ENCODE data around the gene TMEM125.

The TMEM125 gene

GRCh38 chr1:43313771-43314170, 44.0 kb downstream of the TMEM125 start:
- no peak for DNase-seq

DNA sequence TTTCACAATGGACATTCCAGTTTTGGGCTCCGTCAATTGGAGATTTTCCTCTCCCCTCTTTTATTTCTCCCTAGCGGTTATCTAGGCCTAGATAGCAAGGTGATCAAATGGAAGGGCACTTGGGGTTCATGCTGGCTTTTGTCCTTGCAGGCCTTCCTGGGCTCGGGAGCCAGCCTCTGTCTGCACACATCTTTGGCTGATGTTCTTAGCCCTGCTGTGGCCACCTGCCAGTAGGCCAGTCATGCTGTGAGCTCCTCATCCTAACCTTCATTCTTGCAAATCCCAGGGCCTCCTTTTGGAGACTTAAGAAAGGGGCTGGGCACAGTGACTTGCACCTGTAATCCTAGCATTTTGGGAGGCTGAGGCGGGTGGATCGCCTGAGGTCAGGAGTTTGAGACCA, 44.5 kb downstream of the TMEM125 start:
- no peak for DNase-seq

DNA sequence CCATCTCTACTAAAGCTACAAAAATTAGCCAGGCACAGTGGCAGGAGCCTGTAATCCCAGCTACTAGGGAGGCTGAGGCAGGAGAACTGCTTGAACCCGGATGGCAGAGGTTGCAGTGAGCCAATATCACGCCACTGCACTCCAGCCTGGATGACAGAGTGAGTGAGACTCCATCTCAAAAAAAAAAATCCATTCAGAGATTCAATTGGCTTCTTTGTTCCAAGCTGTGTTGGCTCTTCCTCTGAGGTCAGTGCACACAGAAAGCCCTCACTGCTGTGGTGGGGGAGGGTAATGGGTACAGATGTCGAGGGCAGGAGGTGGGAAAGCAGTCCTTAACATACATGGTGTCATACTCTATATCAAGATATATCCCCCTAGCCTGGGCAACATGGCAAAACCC, 45.7 kb downstream of the TMEM125 start:
- no peak for DNase-seq

DNA sequence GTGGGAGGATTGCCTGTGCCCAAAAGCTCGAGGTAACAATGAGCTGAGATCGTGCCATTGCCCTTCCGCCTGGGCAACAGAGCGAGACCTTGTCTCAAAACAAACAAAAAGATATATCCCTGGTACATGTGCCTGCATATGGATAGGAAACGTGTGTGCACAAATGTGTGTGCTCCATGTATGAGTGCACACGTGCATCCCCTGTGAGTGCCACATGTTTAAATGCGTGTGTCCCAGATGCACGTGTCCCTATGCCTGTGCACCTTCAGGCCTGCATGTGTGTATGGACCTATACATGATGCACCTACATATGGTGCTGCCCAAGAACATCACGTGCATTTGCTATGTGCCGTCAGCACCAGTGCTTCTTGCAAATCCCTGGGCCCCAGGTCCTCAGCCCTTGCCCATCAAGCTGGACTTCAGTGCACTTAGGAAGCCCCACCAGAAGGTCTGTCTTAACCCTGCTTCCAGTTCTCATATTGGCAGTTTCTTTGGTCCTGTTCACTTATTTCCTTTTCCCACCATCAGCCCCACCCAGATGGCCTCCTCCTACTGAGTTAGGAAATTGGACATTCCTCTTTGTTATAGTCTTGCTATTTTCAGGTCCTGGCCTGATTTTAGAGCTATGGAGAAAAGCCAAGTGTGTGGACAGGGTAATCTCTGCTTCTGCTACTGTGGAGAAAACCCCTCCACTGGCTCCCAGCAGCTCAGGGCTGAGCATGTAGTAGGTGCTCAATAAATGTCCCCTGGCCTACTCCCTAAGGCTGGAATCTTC, 46.4 kb downstream of the TMEM125 start:
- no peak for DNase-seq

DNA sequence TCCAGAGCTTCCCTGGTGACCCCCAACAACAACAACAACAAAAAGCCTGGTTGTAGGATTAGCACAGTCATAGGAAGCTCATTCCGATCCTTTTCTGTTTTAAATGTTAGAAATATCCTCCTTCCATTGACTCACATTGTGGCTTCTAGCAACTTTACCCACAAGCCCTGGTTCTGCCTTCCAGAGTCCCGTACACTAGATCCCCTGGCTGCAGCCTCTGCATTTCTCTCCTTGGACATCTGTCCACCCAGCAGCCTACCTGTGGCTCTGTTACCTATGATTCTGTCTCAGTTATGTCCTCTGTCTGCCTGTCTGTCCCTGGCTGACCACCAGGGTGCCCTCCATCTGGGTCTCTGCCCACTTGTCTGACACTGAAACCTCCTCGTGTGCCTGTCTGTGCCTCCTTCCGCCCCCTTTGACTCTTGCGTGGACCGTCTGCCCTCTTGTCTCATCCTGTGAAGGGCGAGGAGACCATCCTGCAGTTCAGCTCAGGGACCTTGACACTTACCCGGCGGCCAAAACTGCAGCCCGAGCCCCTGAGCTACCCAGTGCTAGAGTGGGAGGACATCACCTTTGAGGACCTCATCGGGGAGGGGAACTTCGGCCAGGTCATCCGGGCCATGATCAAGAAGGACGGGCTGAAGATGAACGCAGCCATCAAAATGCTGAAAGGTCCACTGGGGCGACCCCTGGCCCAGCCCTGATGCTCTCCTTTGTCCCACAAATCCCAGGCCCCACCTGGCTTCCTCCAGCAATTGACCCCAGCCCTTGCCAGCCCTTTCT, 47.1 kb downstream of the TMEM125 start:
- no peak for DNase-seq

- DNase-seq = no peak
These were observed 48.2 kb downstream of the TMEM125 start for GRCh38 chr1:43317817-43318471.

DNA sequence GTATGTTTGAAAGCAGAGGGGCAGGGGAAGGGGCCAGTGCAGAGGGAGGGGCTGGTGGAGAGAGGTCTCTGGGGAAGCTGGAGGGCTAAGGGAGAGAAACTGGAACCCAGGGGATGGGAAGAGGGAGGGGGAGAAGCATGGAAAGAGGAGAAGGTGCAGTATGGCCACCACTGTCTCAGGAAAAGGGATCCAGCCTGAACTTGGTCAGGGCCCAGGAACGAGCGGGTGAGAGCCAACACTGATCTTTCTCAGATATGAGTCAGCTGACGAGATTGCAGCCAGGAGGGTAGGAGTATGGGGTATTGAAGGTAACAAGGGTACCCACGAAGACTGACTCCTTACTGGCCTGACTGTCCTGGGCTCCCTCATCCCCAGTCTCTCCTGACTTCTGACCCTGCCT, 49.0 kb downstream of the TMEM125 start:
- no peak for DNase-seq

DNA sequence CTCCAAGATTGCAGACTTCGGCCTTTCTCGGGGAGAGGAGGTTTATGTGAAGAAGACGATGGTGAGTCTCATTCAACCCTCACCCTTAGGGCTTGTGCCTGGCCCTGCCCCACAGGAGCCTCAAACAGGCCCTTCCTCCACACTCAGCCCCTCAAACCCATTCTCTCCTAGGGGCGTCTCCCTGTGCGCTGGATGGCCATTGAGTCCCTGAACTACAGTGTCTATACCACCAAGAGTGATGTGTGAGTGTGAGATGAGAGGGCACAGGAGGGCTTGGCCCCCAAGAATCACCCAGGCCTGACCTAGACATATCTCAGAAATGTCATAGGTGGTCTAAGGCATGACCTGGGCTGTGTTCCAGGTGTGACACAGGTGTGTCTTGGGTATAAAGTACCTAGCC, 49.5 kb downstream of the TMEM125 start:
- DNase-seq = no peak

DNA sequence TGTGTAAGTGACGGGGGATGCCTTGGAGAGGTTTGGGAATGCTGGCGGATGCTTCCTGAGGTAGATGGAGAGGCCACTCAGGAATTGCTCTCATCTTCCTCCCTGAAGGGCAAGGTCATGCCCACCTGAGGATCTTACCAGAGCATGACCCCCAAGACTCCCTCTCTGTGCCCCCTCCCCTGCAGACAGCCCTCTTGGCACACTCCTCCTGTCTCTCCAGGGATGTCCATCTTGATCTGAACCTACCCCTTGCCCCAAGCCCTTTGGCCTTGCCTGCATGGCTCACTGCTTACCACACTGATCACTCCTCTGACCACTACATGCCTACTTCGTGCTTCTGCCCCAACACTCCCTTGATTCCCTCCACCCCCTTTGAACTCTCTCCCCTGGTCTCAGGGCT, 50.0 kb downstream of the TMEM125 start:
- no peak for DNase-seq

GRCh38 chr1:43321331-43321891, 51.6 kb downstream of the TMEM125 start:
- no peak for DNase-seq

DNA sequence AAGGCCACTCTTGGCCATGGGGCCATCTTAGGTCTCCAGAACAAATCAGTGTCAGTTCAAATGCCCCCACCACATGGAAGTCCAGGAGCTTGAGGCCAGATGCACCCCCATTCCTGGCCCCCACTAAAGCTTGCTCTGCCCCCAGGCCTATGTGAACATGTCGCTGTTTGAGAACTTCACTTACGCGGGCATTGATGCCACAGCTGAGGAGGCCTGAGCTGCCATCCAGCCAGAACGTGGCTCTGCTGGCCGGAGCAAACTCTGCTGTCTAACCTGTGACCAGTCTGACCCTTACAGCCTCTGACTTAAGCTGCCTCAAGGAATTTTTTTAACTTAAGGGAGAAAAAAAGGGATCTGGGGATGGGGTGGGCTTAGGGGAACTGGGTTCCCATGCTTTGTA, 52.7 kb downstream of the TMEM125 start:
- no peak for DNase-seq
